GM20000 (cell line): ENCODE data around the gene MAB21L3.

ENCODE experiments used
- DNase-seq: peaks from one replicate; pipeline ENCODE4 v3.0.0; 2012; ENCODE audit warnings: low spot score
- TF ChIP-seq, protein P1 (sequence below): IDR thresholded peaks from 2 replicates; pipeline ENCODE4 v1.5.1; 2012; ENCODE audit warnings: mild to moderate bottlenecking, control low read depth; ENCODE audit errors: extremely low read depth, missing control alignments

Gene MAB21L3

DNA sequence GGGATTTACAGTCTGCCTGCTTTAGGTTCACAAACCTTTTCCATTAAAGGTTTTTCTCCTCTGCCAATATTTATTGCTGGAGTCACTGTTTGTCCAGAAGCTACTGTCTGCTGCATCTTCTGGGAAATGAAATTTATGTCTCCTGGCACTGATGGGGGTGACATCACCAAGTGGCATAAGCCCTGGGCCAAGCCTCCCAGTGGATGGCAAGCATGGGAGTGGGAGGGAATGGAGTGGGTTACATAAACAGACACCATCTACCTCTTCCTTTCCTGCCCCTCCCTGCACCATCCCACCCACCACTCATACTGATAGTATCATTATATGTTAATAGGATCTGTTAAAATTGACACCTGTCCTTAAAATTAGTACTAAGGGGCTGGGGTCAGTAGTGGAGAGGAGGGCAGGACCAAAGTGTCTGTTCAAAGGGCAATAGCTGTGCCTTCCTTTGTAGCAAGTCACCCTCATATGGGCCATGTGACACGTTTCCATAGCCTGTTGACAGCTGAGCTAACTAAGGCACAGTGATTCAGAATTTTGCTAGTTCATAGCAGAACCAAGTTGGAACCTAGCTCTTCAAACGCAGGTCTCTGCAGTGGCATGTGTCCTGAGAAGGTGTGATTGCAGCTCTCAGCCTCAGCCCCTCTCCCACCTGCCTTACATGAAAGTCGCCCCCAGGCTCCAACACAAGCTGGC, 71.0 kb downstream of the MAB21L3 start:
- no peak for DNase-seq
- TF ChIP-seq, protein P1, sequence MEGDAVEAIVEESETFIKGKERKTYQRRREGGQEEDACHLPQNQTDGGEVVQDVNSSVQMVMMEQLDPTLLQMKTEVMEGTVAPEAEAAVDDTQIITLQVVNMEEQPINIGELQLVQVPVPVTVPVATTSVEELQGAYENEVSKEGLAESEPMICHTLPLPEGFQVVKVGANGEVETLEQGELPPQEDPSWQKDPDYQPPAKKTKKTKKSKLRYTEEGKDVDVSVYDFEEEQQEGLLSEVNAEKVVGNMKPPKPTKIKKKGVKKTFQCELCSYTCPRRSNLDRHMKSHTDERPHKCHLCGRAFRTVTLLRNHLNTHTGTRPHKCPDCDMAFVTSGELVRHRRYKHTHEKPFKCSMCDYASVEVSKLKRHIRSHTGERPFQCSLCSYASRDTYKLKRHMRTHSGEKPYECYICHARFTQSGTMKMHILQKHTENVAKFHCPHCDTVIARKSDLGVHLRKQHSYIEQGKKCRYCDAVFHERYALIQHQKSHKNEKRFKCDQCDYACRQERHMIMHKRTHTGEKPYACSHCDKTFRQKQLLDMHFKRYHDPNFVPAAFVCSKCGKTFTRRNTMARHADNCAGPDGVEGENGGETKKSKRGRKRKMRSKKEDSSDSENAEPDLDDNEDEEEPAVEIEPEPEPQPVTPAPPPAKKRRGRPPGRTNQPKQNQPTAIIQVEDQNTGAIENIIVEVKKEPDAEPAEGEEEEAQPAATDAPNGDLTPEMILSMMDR, result no peak
